H1 (cell line): ENCODE measurements around the gene DHCR7. TPM values are rescaled to one million over a fixed set of nuclear protein-coding genes. Genes with fewer than 3 reads are reported as not detected.

Source experiments
- CTCF ChIA-PET: fragments of 300-600 bp; sonication (Branson Sonifier 250); formaldehyde crosslinking; loops from one replicate; lab custom pipeline; 2021; ENCODE audit not compliant: partially characterized antibody; lab: Charles Lee
- POLR2A ChIA-PET: fragments of 300-600 bp; sonication (Branson Sonifier 250); formaldehyde crosslinking; loops from one replicate; lab custom pipeline; 2021; ENCODE audit warnings: inconsistent platforms; ENCODE audit not compliant: partially characterized antibody; lab: Charles Lee
- DNase-seq, 2 experiments: peaks; one replicate each; pipeline versions ENCODE4 v3.0.0 to v3.0.0-alpha.2; 2010 to 2022; ENCODE audit warnings: low spot score in 2 of 2, low read depth in 1 of 2, mixed read lengths in 1 of 2
- FAIRE-seq: peaks from 2 replicates; lab custom pipeline; 2011; peaks lifted over from hg19 to GRCh38; lab: Jason Lieb, UNC
- H2AFZ ChIP-seq: 2 replicates; pipeline ENCODE4 v1.8.1; 2012; ENCODE audit warnings: low read length, inconsistent platforms
- H2AK5ac ChIP-seq: 2 replicates; pipeline ENCODE4 v1.6.1; 2013; ENCODE audit warnings: low read depth, low read length
- H2BK120ac ChIP-seq: replicated peaks from 2 replicates; pipeline ENCODE3; 2013; ENCODE audit warnings: low read depth, low read length, inconsistent platforms
- H2BK12ac ChIP-seq: 2 replicates; pipeline ENCODE4 v1.6.1; 2013; ENCODE audit warnings: low read depth, low read length
- H2BK15ac ChIP-seq: 2 replicates; pipeline ENCODE4 v1.6.1; 2013; ENCODE audit warnings: low read length
- H2BK20ac ChIP-seq: 2 replicates; pipeline ENCODE4 v1.6.1; 2013; ENCODE audit warnings: low read length
- H2BK5ac ChIP-seq: 2 replicates; pipeline ENCODE4 v1.6.1; 2013; ENCODE audit warnings: low read depth, low read length
- H3K14ac ChIP-seq: 2 replicates; pipeline ENCODE4 v1.6.1; 2013; ENCODE audit warnings: inconsistent platforms; ENCODE audit not compliant: insufficient read length
- H3K18ac ChIP-seq: 2 replicates; pipeline ENCODE4 v1.6.1; 2013; ENCODE audit warnings: low read length; ENCODE audit errors: extremely low read depth
- H3K23ac ChIP-seq: 2 replicates; pipeline ENCODE4 v1.6.1; 2013; ENCODE audit warnings: inconsistent platforms; ENCODE audit not compliant: insufficient read length
- H3K23me2 ChIP-seq: 2 replicates; pipeline ENCODE4 v1.6.1; 2013; ENCODE audit warnings: low read depth, low read length
- H3K27ac ChIP-seq: 2 replicates; pipeline ENCODE4 v1.6.1; 2011; ENCODE audit warnings: low read depth, low read length, inconsistent platforms
- H3K27me3 ChIP-seq, 4 experiments: replicated peaks in 1 of 4; 1 replicate in 1 of 4; 2 replicates in 3 of 4; pipeline versions ENCODE4 v1.6.1 to v1.8.1; 2011 to 2013; ENCODE audit warnings: low read length in 3 of 4, mild to moderate bottlenecking in 3 of 4, inconsistent platforms in 2 of 4, mixed read lengths in 2 of 4, moderate library complexity in 1 of 4; ENCODE audit not compliant: control insufficient read depth in 3 of 4, insufficient read depth in 3 of 4; ENCODE audit errors: extremely low read depth in 1 of 4
- H3K36me3 ChIP-seq, 4 experiments: 2 replicates each; pipeline versions ENCODE4 v1.6.1 to v1.8.1; 2011 to 2013; ENCODE audit warnings: mild to moderate bottlenecking in 4 of 4, low read length in 3 of 4, moderate library complexity in 2 of 4, control low read depth in 1 of 4, inconsistent platforms in 1 of 4; ENCODE audit not compliant: insufficient read depth in 4 of 4, control insufficient read depth in 2 of 4
- H3K4ac ChIP-seq: replicated peaks from 2 replicates; pipeline ENCODE3; 2013; ENCODE audit warnings: low read length, low read depth, mixed read lengths, inconsistent platforms; ENCODE audit not compliant: insufficient read length
- H3K4me1 ChIP-seq, 4 experiments: replicated peaks in 1 of 4; 1 replicate in 1 of 4; 2 replicates in 3 of 4; pipeline versions ENCODE4 v1.6.1 to v1.8.1; 2011 to 2013; ENCODE audit warnings: low read length in 3 of 4, inconsistent platforms in 2 of 4, mixed read lengths in 1 of 4; ENCODE audit not compliant: insufficient read depth in 4 of 4, control insufficient read depth in 3 of 4
- H3K4me2 ChIP-seq, 2 experiments: 2 replicates each; pipeline versions ENCODE4 v1.6.1 to v1.8.1; 2011 to 2013; ENCODE audit warnings: low read depth in 2 of 2, low read length in 2 of 2, control low read depth in 1 of 2, inconsistent platforms in 1 of 2, mild to moderate bottlenecking in 1 of 2; ENCODE audit not compliant: insufficient read depth in 1 of 2
- H3K4me3 ChIP-seq, 4 experiments: fragments of 200-600, 300-600 bp in 1 of 4; sonication (generic), shearing (Covaris generic), sonication (Bioruptor Twin) in 1 of 4; 2 replicates each; pipeline versions ENCODE4 v1.5.1 to v1.8.1; 2011 to 2016; ENCODE audit warnings: low read length in 4 of 4, low read depth in 3 of 4, control low read depth in 2 of 4, inconsistent platforms in 2 of 4, mild to moderate bottlenecking in 2 of 4, mixed read lengths in 1 of 4, moderate library complexity in 1 of 4; ENCODE audit not compliant: insufficient read depth in 2 of 4; ENCODE audit errors: extremely low read depth in 1 of 4
- H3K56ac ChIP-seq: replicated peaks from 2 replicates; pipeline ENCODE3; 2013; ENCODE audit warnings: low read depth, mild to moderate bottlenecking, mixed read lengths, low read length, inconsistent platforms; ENCODE audit not compliant: insufficient read length
- H3K79me1 ChIP-seq: 2 replicates; pipeline ENCODE4 v1.6.1; 2013; ENCODE audit warnings: low read depth, low read length, control low read depth
- H3K79me2 ChIP-seq, 2 experiments: 2 replicates each; pipeline versions ENCODE4 v1.6.1 to v1.8.1; 2012 to 2013; ENCODE audit warnings: low read length in 2 of 2, mild to moderate bottlenecking in 2 of 2, inconsistent platforms in 1 of 2; ENCODE audit not compliant: insufficient read depth in 2 of 2, control insufficient read depth in 1 of 2
- H3K9ac ChIP-seq, 4 experiments: replicated peaks in 1 of 4; 1 replicate in 1 of 4; 2 replicates in 3 of 4; pipeline versions ENCODE4 v1.6.1 to v1.8.1; 2011 to 2013; ENCODE audit warnings: low read depth in 3 of 4, low read length in 3 of 4, control low read depth in 2 of 4, mild to moderate bottlenecking in 2 of 4, moderate library complexity in 2 of 4, inconsistent platforms in 1 of 4; ENCODE audit errors: extremely low read depth in 1 of 4
- H3K9me3 ChIP-seq, 2 experiments: 2 replicates each; pipeline versions ENCODE4 v1.6.1 to v1.8.1; 2012 to 2013; ENCODE audit warnings: mild to moderate bottlenecking in 2 of 2, moderate library complexity in 2 of 2, control low read depth in 1 of 2, inconsistent platforms in 1 of 2, low read depth in 1 of 2, low read length in 1 of 2, mixed read lengths in 1 of 2; ENCODE audit not compliant: insufficient read depth in 2 of 2
- H4K20me1 ChIP-seq, 2 experiments: replicated peaks in 1 of 2; 2 replicates each; pipeline versions ENCODE3 to v1.8.1; 2011 to 2013; ENCODE audit warnings: inconsistent platforms in 2 of 2, low read length in 2 of 2, mild to moderate bottlenecking in 1 of 2; ENCODE audit not compliant: insufficient read depth in 2 of 2, control insufficient read depth in 1 of 2
- H4K5ac ChIP-seq: 2 replicates; pipeline ENCODE4 v1.6.1; 2013; ENCODE audit warnings: low read length, low read depth, mixed read lengths, inconsistent platforms; ENCODE audit not compliant: insufficient read length
- H4K8ac ChIP-seq: 2 replicates; pipeline ENCODE4 v1.8.0; 2013; ENCODE audit warnings: mild to moderate bottlenecking, moderate library complexity, low read length, inconsistent platforms; ENCODE audit not compliant: insufficient read depth; ENCODE audit errors: extremely low read depth
- H4K91ac ChIP-seq: replicated peaks from 2 replicates; pipeline ENCODE3; 2013; ENCODE audit warnings: low read length, mixed read lengths, inconsistent platforms; ENCODE audit not compliant: insufficient read length
- GTF2F1 ChIP-seq: IDR thresholded peaks from 2 replicates; pipeline ENCODE4 v1.6.1; 2012; ENCODE audit warnings: low read depth, low read length, improper control_type of control experiment, borderline replicate concordance
- HDAC2 ChIP-seq, 2 experiments: fragments of 300-600 bp in 1 of 2; sonication (generic) in 1 of 2; IDR thresholded peaks; 2 replicates each; pipeline ENCODE4 v1.6.1; 2011 to 2012; ENCODE audit warnings: low read depth in 2 of 2, low read length in 2 of 2, mild to moderate bottlenecking in 2 of 2, moderate library complexity in 2 of 2, borderline replicate concordance in 1 of 2, inconsistent platforms in 1 of 2
- SIRT6 ChIP-seq: IDR thresholded peaks from one replicate; pipeline ENCODE4 v1.7.1; 2012; ENCODE audit warnings: low read length, inconsistent platforms
- WGBS, 2 experiments: shearing (Covaris generic) in 1 of 2; methylation state at CpG; one replicate each; pipeline versions ENCODE4 v1.1.6 to v1.1.7; 2013 to 2015; ENCODE audit warnings: low lambda C conversion rate in 2 of 2, mixed read lengths in 2 of 2, inconsistent platforms in 1 of 2, low coverage in 1 of 2, missing lambda C conversion rate in 1 of 2; ENCODE audit not compliant: insufficient replicate concordance in 2 of 2, insufficient coverage in 1 of 2, insufficient read length in 1 of 2; ENCODE audit errors: extremely low coverage in 1 of 2, missing lambda C conversion rate in 1 of 2; 5-methylcytosine and 5-hydroxymethylcytosine counted together
- polyA plus RNA-seq, 7 experiments: library from polyadenylated mRNA; depleted of rRNA in 3 of 7; stranded (reverse) in 5 of 7; unstranded in 2 of 7; fragments of >200 nt in 5 of 7; fragments of 200-250 nt in 2 of 7; gene quantifications; 1 replicate in 5 of 7; 2 replicates in 1 of 7; 4 replicates in 1 of 7; pipeline versions ENCODE4 v1.2.1 to v1.2.3, GENCODE V29; 2011 to 2013; ENCODE audit warnings: missing spikeins in 2 of 7, mixed read lengths in 2 of 7
- total RNA-seq: library from RNA; stranded (reverse); fragmentation: NEBNext Ultra II Directional; extraction: Animal tissue kit (Norgen Biotek cat#: 25700); gene quantifications from 2 replicates; pipeline ENCODE4 v1.2.1, GENCODE V29; 2021
- TF ChIP-seq, protein P1 (sequence below), 3 experiments: IDR thresholded peaks; 1 replicate in 2 of 3; 2 replicates in 1 of 3; pipeline versions ENCODE4 v1.5.1 to v1.6.1; 2011; ENCODE audit warnings: low read length in 3 of 3, mild to moderate bottlenecking in 3 of 3, inconsistent platforms in 2 of 3, low read depth in 1 of 3, moderate library complexity in 1 of 3; ENCODE audit not compliant: insufficient read depth in 1 of 3; ENCODE audit errors: control extremely low read depth in 1 of 3

The DHCR7 gene
- total and polyA plus RNA-seq, 2 of the 8 experiments (the other 6 are each of a cell fraction or from before 2014, with no cell fraction given), result 144 to 157 TPM

DNA sequence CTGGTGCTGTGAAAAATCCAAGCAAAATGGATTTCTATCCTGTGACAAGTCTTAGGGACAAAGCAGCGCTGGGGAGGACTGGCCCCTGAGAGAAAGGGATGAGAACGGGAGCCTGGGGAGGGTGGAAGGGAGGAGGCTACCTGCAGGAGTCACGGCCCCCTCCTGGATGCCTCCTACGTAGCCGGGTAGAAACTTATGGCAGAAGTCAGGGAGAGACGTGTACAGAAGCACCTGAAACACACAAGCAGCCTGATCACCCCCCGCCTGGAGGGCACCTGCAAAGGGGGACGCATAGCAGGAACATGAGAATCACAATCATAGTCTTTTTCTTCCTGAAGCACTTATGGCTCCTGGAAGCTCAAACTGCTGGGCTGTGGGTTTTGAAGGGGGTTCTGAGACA is 6.1 kb downstream of the DHCR7 start:
- FAIRE-seq (no peak), DNase-seq (no peak)
- Histone ChIP-seq H3K27ac (no peak overlapping the region), H3K79me1 (peaks cover 13% of the 10 kb centered on the region), H3K23ac (no peak overlapping the region), H3K9ac (no peak overlapping the region), H4K8ac (no peak overlapping the region), H4K20me1 (peaks cover 7 to 40% of the 10 kb centered on the region in 2 experiments), H2BK20ac (no peak overlapping the region), H2BK12ac (no peak overlapping the region), H3K23me2 (peaks cover 6% of the 10 kb centered on the region; the same call in 1 of the 2 replicates), H3K36me3 (peaks cover 51 to 100% (median 79%) of the 10 kb centered on the region in 4 experiments), H3K79me2 (peaks cover 0 to 23% of the 10 kb centered on the region in 2 experiments; a peak in 3 of 4 replicates), H3K56ac (no peak overlapping the region), H2BK15ac (no peak overlapping the region), H4K91ac (no peak overlapping the region), H3K4me3 (no peak overlapping the region), H3K18ac (no peak overlapping the region), H4K5ac (no peak overlapping the region), H3K4ac (no peak overlapping the region), H2BK5ac (no peak overlapping the region), H3K14ac (no peak overlapping the region), H3K9me3 (no peaks in the 10 kb centered on the region), H3K27me3 (no peaks in the 10 kb centered on the region), H2AFZ (no peak overlapping the region), H2AK5ac (no peak overlapping the region), H3K4me2 (no peak overlapping the region), H2BK120ac (no peak overlapping the region), H3K4me1 (peaks cover 0 to 5% (median under 1%) of the 10 kb centered on the region in 4 experiments; a peak in 2 of 7 replicates)
- CTCF ChIA-PET, result no interaction called here
- POLR2A ChIA-PET, result no interaction called here
- 92% methylated on average over 8 of the region's 8 CpGs; no CpG with 5 or more reads in 1 of the 2 experiments for WGBS, 2 experiments
- TF ChIP-seq HDAC2 (IDR thresholded peaks at IDR 0.05; ENCODE audit: borderline replicate concordance in 1 of 2, low read depth in 2 of 2, low read length in 2 of 2) (no peak), SIRT6 (no peak), GTF2F1 (no peak)
- TF ChIP-seq, protein P1, sequence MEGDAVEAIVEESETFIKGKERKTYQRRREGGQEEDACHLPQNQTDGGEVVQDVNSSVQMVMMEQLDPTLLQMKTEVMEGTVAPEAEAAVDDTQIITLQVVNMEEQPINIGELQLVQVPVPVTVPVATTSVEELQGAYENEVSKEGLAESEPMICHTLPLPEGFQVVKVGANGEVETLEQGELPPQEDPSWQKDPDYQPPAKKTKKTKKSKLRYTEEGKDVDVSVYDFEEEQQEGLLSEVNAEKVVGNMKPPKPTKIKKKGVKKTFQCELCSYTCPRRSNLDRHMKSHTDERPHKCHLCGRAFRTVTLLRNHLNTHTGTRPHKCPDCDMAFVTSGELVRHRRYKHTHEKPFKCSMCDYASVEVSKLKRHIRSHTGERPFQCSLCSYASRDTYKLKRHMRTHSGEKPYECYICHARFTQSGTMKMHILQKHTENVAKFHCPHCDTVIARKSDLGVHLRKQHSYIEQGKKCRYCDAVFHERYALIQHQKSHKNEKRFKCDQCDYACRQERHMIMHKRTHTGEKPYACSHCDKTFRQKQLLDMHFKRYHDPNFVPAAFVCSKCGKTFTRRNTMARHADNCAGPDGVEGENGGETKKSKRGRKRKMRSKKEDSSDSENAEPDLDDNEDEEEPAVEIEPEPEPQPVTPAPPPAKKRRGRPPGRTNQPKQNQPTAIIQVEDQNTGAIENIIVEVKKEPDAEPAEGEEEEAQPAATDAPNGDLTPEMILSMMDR (IDR thresholded peaks at IDR 0.05; ENCODE audit: control extremely low read depth in 1 of 3, insufficient read depth in 1 of 3, low read depth in 1 of 3, low read length in 3 of 3), result no peak
- TF ChIP-seq, all 59 proteins: peak for 0
